Liver (tissue), 9 donors: Measurements from ENCODE around the gene KCND2. TPM values are rescaled to one million over a fixed set of nuclear protein-coding genes. Genes with fewer than 3 reads are reported as not detected.
"Not testable (repeated sequence)": the region's sequence is repeated elsewhere in the genome, so short reads cannot be mapped to it uniquely, and the experiment has no call there.

Source experiments
- DNase-seq: peaks from one replicate; pipeline ENCODE4 v3.0.0-alpha.2; 2017; ENCODE audit warnings: low spot score
- H3K27ac ChIP-seq, 2 donors: one replicate each; pipeline ENCODE4 v1.7.0; 2013; ENCODE audit warnings: inconsistent platforms in 2 of 2, low read length in 2 of 2, control low read depth in 1 of 2, low read depth in 1 of 2, mild to moderate bottlenecking in 1 of 2
- H3K27me3 ChIP-seq, 4 donors: one replicate each; pipeline versions ENCODE4 v1.6.1 to v1.7.0; 2013; ENCODE audit warnings: low read length in 3 of 4, inconsistent platforms in 1 of 4, mild to moderate bottlenecking in 1 of 4, moderate library complexity in 1 of 4; ENCODE audit not compliant: control insufficient read depth in 4 of 4, insufficient read depth in 4 of 4
- H3K36me3 ChIP-seq, 4 donors: one replicate each; pipeline versions ENCODE4 v1.6.1 to v1.7.0; 2013; ENCODE audit warnings: low read length in 3 of 4, mild to moderate bottlenecking in 3 of 4, low read depth in 1 of 4, moderate library complexity in 1 of 4; ENCODE audit not compliant: control insufficient read depth in 4 of 4, insufficient read depth in 3 of 4
- H3K4me1 ChIP-seq, 4 donors: one replicate each; pipeline versions ENCODE4 v1.6.1 to v1.7.0; 2013; ENCODE audit warnings: low read length in 3 of 4, mild to moderate bottlenecking in 3 of 4, moderate library complexity in 1 of 4; ENCODE audit not compliant: control insufficient read depth in 4 of 4, insufficient read depth in 4 of 4
- H3K4me3 ChIP-seq, 3 donors: one replicate each; pipeline versions ENCODE4 v1.6.1 to v1.7.0; 2013; ENCODE audit warnings: low read length in 3 of 3, control low read depth in 1 of 3, low read depth in 1 of 3, mild to moderate bottlenecking in 1 of 3
- H3K9ac ChIP-seq, 2 donors: one replicate each; pipeline ENCODE4 v1.7.0; 2013; ENCODE audit warnings: low read length in 2 of 2, mild to moderate bottlenecking in 2 of 2, moderate library complexity in 2 of 2, control low read depth in 1 of 2, low read depth in 1 of 2
- H3K9me3 ChIP-seq, 4 donors: one replicate each; pipeline versions ENCODE4 v1.6.1 to v1.7.0; 2013; ENCODE audit warnings: low read length in 3 of 4; ENCODE audit not compliant: control insufficient read depth in 4 of 4
- FOXA2 ChIP-seq: IDR thresholded peaks from 2 replicates; pipeline ENCODE4 v1.6.1; 2016; ENCODE audit warnings: antibody characterized with exemption
- GABPA ChIP-seq, 2 donors: IDR thresholded peaks in 1 of 2; conservative IDR thresholded peaks in 1 of 2; 2 replicates each; pipeline ENCODE4 v1.6.1; 2016; ENCODE audit warnings: antibody characterized with exemption in 2 of 2, mild to moderate bottlenecking in 1 of 2, moderate library complexity in 1 of 2
- HNF4A ChIP-seq, 2 donors: conservative IDR thresholded peaks; 2 replicates each; pipeline ENCODE4 v1.6.1; 2016; ENCODE audit warnings: antibody characterized with exemption in 2 of 2, mild to moderate bottlenecking in 2 of 2
- NR2F2 ChIP-seq: IDR thresholded peaks from 2 replicates; pipeline ENCODE4 v1.6.1; 2016; ENCODE audit warnings: antibody characterized with exemption
- RAD21 ChIP-seq, 2 donors: IDR thresholded peaks; 2 replicates each; pipeline ENCODE4 v1.6.1; 2016; ENCODE audit warnings: antibody characterized with exemption in 2 of 2, mild to moderate bottlenecking in 2 of 2
- RXRA ChIP-seq, 2 donors: IDR thresholded peaks; 2 replicates each; pipeline ENCODE4 v1.6.1; 2017 to 2018; ENCODE audit warnings: antibody characterized with exemption in 2 of 2, mild to moderate bottlenecking in 1 of 2
- SP1 ChIP-seq: IDR thresholded peaks from 2 replicates; pipeline ENCODE4 v1.6.1; 2018; ENCODE audit warnings: antibody characterized with exemption, mild to moderate bottlenecking
- WGBS: extraction: QIAGEN DNeasy Blood & Tissue Kit; methylation state at CpG from one replicate; pipeline ENCODE4 v1.1.7; 2013; 5-methylcytosine and 5-hydroxymethylcytosine counted together
- polyA plus RNA-seq, 2 donors: library from polyadenylated mRNA; stranded (reverse) in 1 of 2; unstranded in 1 of 2; fragments of 200-250 nt in 1 of 2; fragments of >200 nt in 1 of 2; fragmentation: Nextera tagmentation in 1 of 2; extraction: Ambion mirVana in 1 of 2; gene quantifications; one replicate each; pipeline versions ENCODE4 v1.2.1 to v1.2.3, GENCODE V29; 2013 to 2015
- total RNA-seq, 2 donors: library from RNA; depleted of rRNA; stranded (reverse); fragments of >200 nt; gene quantifications; one replicate each; pipeline ENCODE4 v1.2.3, GENCODE V29; 2014
- TF ChIP-seq, protein P1 (sequence below): IDR thresholded peaks from 2 replicates; pipeline ENCODE4 v1.6.1; 2016; ENCODE audit warnings: antibody characterized with exemption, mild to moderate bottlenecking
- TF ChIP-seq, protein P2 (sequence below): fragments of 150-350 bp; IDR thresholded peaks from 2 replicates; pipeline ENCODE4 v1.5.1; 2017; ENCODE audit warnings: improper control_type of control experiment, low read depth, low read length; ENCODE audit not compliant: missing input control
- donor health status: healthy.
- donor health status: healthy.
- donor health status: healthy.
- donor health status: healthy.
- donor health status: healthy.

Gene KCND2
- total and polyA plus RNA-seq, 4 donors, result 0.02 to 0.22 (median 0.07) TPM

DNA sequence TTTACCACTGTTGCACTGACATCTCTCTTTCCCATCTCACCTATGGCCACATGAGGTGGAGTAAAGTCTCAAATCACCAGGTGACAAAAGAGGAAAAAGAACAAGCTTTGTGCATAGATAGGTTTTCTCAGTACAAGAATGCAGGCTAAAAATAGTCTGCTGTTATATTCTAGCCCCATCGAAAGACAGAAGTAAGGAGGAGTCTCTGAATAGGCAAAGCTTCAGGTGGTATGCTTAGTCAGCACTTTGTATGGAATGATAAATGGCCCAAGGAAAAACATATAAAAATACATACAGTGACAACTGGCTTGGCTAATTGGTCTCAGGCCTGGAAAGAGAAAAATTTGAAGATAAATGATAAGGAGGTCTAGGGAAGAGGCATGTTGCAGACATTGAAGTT lies 39.6 kb upstream of the KCND2 start:
- no peak overlapping the region for H3K27ac ChIP-seq
- WGBS, result 79% methylated on average over 1 of the region's 1 CpG
- H3K4me3 ChIP-seq, result no peak overlapping the region
- TF ChIP-seq GABPA (IDR thresholded peaks at IDR 0.05 in 1 of 2, conservative IDR thresholded peaks at IDR 0.05 in 1 of 2) (no peak), RXRA (IDR thresholded peaks at IDR 0.05) (no peak), RAD21 (IDR thresholded peaks at IDR 0.05) (no peak), HNF4A (conservative IDR thresholded peaks at IDR 0.05) (no peak), SP1 (no peak), FOXA2 (no peak)
- TF ChIP-seq, protein P1, sequence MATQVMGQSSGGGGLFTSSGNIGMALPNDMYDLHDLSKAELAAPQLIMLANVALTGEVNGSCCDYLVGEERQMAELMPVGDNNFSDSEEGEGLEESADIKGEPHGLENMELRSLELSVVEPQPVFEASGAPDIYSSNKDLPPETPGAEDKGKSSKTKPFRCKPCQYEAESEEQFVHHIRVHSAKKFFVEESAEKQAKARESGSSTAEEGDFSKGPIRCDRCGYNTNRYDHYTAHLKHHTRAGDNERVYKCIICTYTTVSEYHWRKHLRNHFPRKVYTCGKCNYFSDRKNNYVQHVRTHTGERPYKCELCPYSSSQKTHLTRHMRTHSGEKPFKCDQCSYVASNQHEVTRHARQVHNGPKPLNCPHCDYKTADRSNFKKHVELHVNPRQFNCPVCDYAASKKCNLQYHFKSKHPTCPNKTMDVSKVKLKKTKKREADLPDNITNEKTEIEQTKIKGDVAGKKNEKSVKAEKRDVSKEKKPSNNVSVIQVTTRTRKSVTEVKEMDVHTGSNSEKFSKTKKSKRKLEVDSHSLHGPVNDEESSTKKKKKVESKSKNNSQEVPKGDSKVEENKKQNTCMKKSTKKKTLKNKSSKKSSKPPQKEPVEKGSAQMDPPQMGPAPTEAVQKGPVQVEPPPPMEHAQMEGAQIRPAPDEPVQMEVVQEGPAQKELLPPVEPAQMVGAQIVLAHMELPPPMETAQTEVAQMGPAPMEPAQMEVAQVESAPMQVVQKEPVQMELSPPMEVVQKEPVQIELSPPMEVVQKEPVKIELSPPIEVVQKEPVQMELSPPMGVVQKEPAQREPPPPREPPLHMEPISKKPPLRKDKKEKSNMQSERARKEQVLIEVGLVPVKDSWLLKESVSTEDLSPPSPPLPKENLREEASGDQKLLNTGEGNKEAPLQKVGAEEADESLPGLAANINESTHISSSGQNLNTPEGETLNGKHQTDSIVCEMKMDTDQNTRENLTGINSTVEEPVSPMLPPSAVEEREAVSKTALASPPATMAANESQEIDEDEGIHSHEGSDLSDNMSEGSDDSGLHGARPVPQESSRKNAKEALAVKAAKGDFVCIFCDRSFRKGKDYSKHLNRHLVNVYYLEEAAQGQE, result no peak
- TF ChIP-seq, protein P2, sequence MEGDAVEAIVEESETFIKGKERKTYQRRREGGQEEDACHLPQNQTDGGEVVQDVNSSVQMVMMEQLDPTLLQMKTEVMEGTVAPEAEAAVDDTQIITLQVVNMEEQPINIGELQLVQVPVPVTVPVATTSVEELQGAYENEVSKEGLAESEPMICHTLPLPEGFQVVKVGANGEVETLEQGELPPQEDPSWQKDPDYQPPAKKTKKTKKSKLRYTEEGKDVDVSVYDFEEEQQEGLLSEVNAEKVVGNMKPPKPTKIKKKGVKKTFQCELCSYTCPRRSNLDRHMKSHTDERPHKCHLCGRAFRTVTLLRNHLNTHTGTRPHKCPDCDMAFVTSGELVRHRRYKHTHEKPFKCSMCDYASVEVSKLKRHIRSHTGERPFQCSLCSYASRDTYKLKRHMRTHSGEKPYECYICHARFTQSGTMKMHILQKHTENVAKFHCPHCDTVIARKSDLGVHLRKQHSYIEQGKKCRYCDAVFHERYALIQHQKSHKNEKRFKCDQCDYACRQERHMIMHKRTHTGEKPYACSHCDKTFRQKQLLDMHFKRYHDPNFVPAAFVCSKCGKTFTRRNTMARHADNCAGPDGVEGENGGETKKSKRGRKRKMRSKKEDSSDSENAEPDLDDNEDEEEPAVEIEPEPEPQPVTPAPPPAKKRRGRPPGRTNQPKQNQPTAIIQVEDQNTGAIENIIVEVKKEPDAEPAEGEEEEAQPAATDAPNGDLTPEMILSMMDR, result no peak
- no peaks in the 10 kb centered on the region for H3K9me3 ChIP-seq
- no peaks in the 10 kb centered on the region for H3K27me3 ChIP-seq
- no peak for DNase-seq
- H3K4me1 ChIP-seq, result no peaks in the 10 kb centered on the region
- no peak overlapping the region for H3K9ac ChIP-seq
- H3K36me3 ChIP-seq, result no peaks in the 10 kb centered on the region

DNA sequence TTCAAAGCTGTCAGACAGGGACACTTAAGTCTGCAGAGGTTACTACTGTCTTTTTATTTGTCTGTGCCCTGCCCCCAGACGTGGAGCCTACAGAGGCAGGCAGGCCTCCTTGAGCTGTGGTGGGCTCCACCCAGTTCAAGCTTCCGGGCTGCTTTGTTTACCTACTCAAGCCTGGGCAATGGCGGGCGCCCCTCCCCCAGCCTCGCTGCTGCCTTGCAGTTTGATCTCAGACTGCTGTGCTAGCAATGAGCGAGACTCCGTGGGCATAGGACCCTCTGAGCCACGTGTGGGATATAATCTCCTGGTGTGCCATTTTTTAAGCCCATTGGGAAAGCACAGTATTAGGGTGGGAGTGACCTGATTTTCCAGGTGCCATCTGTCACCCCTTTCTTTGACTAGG lies 32.6 kb upstream of the KCND2 start:
- H3K4me3 ChIP-seq, H3K36me3 ChIP-seq, H3K27ac ChIP-seq, H3K4me1 ChIP-seq, DNase-seq, H3K9me3 ChIP-seq, H3K27me3 ChIP-seq, H3K9ac ChIP-seq: not testable (repeated sequence)
- 76% methylated on average over 8 of the region's 8 CpGs for WGBS

DNA sequence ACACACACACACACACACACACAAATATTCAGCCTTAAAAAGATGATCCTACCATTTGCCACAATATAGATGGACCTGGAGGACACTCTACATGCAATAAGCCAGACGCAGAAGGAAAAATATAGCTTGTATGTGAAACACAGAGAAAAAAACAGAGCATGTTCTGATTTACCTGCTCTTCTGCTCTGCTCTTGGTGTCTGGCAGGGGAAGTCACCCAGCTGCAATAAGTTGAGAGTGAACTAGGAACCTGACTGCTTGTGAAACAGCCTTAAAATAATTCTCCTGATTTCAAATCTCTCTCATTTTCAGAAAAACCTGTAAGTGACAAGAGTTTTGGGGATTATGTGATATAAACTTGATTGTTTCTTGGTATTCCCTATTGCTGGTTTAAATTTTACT lies 31.0 kb upstream of the KCND2 start:
- Histone ChIP-seq H3K4me3 (no peak overlapping the region), H3K36me3 (no peaks in the 10 kb centered on the region), H3K9ac (no peak overlapping the region), H3K9me3 (no peaks in the 10 kb centered on the region), H3K4me1 (no peaks in the 10 kb centered on the region), H3K27ac (no peak overlapping the region), H3K27me3 (no peaks in the 10 kb centered on the region)
- no peak for DNase-seq
- 83% methylated on average over 1 of the region's 1 CpG for WGBS
- no peak for TF ChIP-seq NR2F2
